Measurements from ENCODE around the gene KCNJ1.

Gene KCNJ1

DNA sequence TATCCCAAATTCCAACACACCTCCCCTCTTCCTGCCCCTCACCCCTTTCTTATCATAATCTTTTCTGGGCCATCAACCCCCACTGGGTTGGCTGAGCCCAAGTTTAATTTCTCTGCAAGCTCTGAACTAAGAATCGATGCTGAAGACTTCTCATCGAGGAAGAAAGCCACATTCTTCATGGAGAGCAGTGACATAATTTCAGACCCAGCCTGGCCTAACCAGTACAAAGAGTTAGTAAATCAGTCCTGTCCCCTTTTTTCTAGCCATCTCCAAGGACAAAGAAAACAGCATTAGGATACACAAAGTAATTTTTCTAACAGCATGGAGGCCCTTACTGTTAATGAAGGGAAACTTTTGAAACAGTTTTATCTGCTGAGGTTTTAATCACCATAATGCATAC, 45.0 kb downstream of the KCNJ1 start:
- DNase-seq (ENCODE audit: low spot score), result no peak

- no peak for DNase-seq (ENCODE audit: low spot score)
Observed at GRCh38 chr11:128821556-128821955, 45.5 kb downstream of the KCNJ1 start.

DNA sequence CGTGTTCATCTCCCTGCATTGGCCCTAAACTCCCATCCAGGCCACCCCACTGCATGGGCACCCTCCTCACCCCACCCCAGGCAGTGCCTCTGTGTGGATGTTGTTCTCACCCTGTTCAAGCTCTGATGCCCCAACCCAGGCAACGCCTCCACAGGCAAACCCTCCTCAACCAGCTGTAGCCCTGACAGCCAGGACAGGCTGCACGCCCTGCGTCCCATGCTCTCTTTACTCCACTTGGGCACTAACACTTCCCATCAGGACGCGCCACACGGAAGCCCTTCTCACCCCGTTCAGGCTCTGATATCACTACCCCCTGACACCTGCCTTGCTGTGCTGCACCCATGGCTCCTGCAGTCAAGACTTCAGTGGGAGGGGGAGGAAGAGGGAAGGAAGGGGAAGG, 47.9 kb downstream of the KCNJ1 start:
- DNase-seq (ENCODE audit: low spot score), result no peak

DNA sequence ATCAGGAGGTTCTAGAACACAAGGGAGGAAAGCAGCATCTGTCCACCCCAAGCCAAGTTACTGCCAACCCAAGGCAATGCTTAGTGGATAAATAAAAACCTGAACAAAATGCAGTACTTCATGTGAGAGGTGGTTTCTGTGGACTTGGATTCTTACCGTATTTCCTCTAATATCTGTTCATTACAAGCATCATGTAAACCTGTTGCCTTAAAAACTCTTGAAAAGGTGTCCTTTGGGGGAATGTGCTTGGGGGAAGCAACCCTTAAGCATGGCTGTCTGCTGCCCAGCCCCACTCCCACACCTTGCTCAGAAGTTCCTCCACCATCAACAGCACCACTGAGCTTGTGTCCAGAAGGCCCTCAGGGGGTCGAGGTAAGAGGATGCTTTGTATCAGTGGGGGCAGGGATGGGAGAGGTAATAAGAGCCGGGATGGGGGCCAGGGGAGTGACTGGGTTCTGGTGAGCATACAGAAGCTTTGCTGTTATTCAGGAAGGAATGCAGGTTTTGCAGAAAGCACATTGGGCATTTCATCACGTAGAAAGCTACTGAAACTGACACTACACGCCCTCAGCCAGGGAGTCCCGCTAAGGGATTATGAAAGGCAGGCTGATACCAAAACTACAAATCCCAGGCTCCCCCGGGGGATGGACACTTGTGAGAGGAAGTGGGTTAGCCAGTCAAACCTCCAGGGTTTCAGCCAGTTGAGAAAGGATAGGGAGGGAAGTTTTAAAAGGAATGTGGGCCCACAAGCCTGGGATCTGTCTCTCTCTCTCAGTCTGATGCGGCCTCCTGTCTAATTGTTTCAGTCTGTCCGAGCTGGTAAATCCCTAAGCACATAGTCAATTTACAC, 52.0 kb downstream of the KCNJ1 start:
- no peak for DNase-seq (ENCODE audit: low spot score)

DNA sequence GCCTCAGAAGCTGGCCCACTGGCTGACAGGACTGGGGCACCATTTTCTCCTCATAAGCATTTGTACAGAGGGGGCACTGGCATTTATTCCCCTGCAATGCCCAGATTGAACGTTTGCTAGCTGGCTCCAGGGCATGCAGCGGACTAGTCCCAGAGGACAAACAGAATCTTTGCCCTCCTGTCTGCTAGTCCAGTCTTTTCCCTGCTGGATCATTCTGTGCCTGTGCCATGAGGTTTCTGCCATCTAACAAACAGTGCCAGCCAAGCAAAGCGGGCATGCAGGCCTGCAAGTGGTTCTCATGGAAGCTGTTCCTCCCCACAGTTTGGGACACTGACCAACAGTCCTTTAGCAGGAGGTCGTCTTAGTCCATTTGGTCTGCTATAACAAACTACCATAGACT, 53.4 kb downstream of the KCNJ1 start:
- no peak for DNase-seq (ENCODE audit: low spot score)

GRCh38 chr11:128810784-128811514, 56.1 kb downstream of the KCNJ1 start:
- DNase-seq (ENCODE audit: low spot score), result no peak

- DNase-seq (ENCODE audit: low spot score), result no peak
Observed at GRCh38 chr11:128809128-128809527, 58.0 kb downstream of the KCNJ1 start.

- no peak for DNase-seq (ENCODE audit: low spot score)
Observed at GRCh38 chr11:128807909-128808308, 59.2 kb downstream of the KCNJ1 start.

- no peak for DNase-seq (ENCODE audit: low spot score)
Observed at GRCh38 chr11:128806506-128807261, 60.4 kb downstream of the KCNJ1 start.

DNA sequence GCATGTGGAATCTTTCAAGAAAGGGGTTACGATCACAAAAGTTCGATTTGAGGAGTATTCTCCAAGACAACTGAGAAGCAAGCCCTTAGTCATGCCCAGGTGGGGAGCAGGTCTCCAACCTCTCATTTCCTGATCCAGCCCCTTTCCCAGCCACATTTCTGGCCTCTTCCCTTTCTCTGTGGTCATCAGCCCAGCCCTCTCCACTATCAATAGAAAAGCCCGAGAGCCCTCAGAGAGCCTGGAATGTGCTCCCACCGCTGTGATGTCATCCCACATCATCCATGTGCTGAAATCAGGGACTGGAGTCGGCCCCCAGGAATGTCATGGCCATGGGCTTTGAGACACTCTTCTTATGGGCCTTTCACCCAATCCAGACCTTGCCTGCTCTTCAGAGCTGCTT, 62.6 kb downstream of the KCNJ1 start:
- no peak for DNase-seq (ENCODE audit: low spot score)

GRCh38 chr11:128803449-128804245, 63.4 kb downstream of the KCNJ1 start:
- DNase-seq (ENCODE audit: low spot score), result no peak

- no peak for DNase-seq (ENCODE audit: low spot score)
Observed at GRCh38 chr11:128803011-128803410, 64.1 kb downstream of the KCNJ1 start.

DNA sequence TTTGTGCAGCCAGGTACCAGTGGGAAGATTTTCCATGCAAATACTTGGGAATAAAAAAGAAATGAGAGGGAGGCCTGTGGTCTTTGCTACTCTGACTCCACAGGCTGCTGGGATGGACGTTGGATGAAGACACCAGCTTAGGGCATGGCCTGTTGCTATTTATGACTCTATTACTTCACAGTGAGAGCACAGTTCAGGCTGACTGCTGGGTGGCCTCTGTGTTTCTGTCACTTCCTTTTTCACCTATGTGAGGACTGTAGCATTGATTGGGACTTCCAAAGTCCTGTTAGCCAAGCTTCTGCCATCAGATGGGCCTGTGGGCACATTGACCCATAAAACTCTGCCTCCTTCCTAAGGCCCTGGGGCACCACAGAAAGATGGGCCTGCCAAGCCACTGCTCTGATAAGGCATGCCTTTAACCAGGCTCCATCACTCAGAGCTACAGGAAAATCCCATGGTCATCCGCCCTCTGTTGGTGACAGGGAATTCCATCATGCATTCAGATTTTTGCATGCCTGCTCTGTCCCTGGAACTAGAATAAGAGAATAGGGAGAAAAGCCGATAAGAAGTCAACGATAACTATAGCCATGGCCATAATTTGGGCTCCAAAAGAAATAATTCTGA, 64.6 kb downstream of the KCNJ1 start:
- no peak for DNase-seq (ENCODE audit: low spot score)

GRCh38 chr11:128800871-128801417, 66.2 kb downstream of the KCNJ1 start:
- no peak for DNase-seq (ENCODE audit: low spot score)

DNA sequence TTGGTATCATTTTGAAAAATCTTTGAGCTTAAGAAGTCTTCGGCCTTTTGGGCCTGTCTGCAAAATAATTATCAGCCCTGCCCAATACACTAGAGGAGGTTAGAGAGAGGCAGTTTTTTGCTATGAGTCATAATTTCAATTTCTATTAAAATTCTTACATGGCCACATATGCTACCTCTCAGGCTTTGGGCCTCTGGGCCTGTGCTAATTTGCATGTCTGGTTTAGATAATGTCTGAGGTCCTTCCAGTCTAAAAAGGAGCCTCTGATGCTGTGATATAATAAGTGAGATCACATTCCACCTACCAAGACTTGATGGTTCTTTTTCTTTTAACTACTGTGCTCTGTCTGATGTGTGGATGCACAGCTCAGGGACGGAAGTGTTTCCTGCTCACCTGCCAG, 70.8 kb downstream of the KCNJ1 start:
- DNase-seq (ENCODE audit: low spot score), result no peak

GRCh38 chr11:128790196-128790595, 76.9 kb downstream of the KCNJ1 start:
- no peak for DNase-seq (ENCODE audit: low spot score)

GRCh38 chr11:128789497-128790150, 77.5 kb downstream of the KCNJ1 start:
- no peak for DNase-seq (ENCODE audit: low spot score)
